Neural cell (in vitro differentiated cells): ENCODE measurements around the gene CCDC63. TPM values are rescaled to one million over a fixed set of nuclear protein-coding genes. Genes with fewer than 3 reads are reported as not detected.

Experiments
- H2AFZ ChIP-seq: fragments of 200-600, 300-800 bp; sonication (generic), shearing (Covaris generic); 2 replicates; pipeline ENCODE4 v1.6.0; 2014; ENCODE audit warnings: low read depth, mild to moderate bottlenecking, antibody characterized with exemption, low read length, moderate library complexity
- H3F3A ChIP-seq: fragments of 200-600 bp; shearing (Covaris generic); 2 replicates; pipeline ENCODE4 v1.6.1; 2016; ENCODE audit warnings: mild to moderate bottlenecking, moderate library complexity, mixed read lengths, antibody characterized with exemption, low read length; ENCODE audit not compliant: insufficient read depth, poor library complexity, severe bottlenecking
- H3K27ac ChIP-seq: fragments of 200-600, 300-800 bp; sonication (generic), shearing (Covaris generic); 2 replicates; pipeline ENCODE4 v1.5.1; 2014; ENCODE audit warnings: mild to moderate bottlenecking, low read length, moderate library complexity
- H3K27me3 ChIP-seq: fragments of 300-800, 200-600 bp; sonication (generic), shearing (Covaris generic); 2 replicates; pipeline ENCODE4 v1.6.0; 2014; ENCODE audit warnings: mild to moderate bottlenecking, low read depth, low read length, moderate library complexity; ENCODE audit not compliant: insufficient read depth
- H3K36me3 ChIP-seq: fragments of 300-800, 200-600 bp; sonication (generic), shearing (Covaris generic); 2 replicates; pipeline ENCODE4 v1.5.1; 2014; ENCODE audit warnings: mild to moderate bottlenecking, antibody characterized with exemption, low read length, moderate library complexity; ENCODE audit not compliant: insufficient read depth
- H3K4me2 ChIP-seq: fragments of 300-800, 200-600 bp; sonication (generic), shearing (Covaris generic); 2 replicates; pipeline ENCODE4 v1.6.0; 2014; ENCODE audit warnings: mild to moderate bottlenecking, low read length
- H3K4me3 ChIP-seq: fragments of 300-800, 200-600 bp; sonication (generic), shearing (Covaris generic); 2 replicates; pipeline ENCODE4 v1.5.1; 2014; ENCODE audit warnings: mild to moderate bottlenecking, low read length, moderate library complexity
- H3K79me2 ChIP-seq: fragments of 200-600 bp; shearing (Covaris generic); replicated peaks from 2 replicates; pipeline ENCODE4 v1.6.0; 2014; ENCODE audit warnings: mild to moderate bottlenecking, low read length, moderate library complexity; ENCODE audit not compliant: insufficient read depth
- H3K9ac ChIP-seq: fragments of 300-800, 200-600 bp; sonication (generic), shearing (Covaris generic); 2 replicates; pipeline ENCODE4 v1.6.1; 2016; ENCODE audit warnings: mild to moderate bottlenecking, low read length, mixed read lengths
- H3K9me2 ChIP-seq: fragments of 200-600 bp; shearing (Covaris generic); 2 replicates; pipeline ENCODE4 v1.6.1; 2016; ENCODE audit warnings: mild to moderate bottlenecking, low read length, mixed read lengths; ENCODE audit not compliant: insufficient read depth
- H3K9me3 ChIP-seq: fragments of 200-600, 300-800 bp; sonication (generic), shearing (Covaris generic); 2 replicates; pipeline ENCODE4 v1.6.1; 2016; ENCODE audit warnings: mild to moderate bottlenecking, mixed run types, low read length, moderate library complexity, mixed read lengths
- H4K20me1 ChIP-seq: fragments of 200-600 bp; shearing (Covaris generic); 2 replicates; pipeline ENCODE4 v1.6.1; 2016; ENCODE audit warnings: mild to moderate bottlenecking, mixed run types; ENCODE audit not compliant: insufficient read depth
- CTCF ChIP-seq: fragments of 450-650 bp; IDR thresholded peaks from 2 replicates; pipeline ENCODE4 v1.5.1; 2014; ENCODE audit warnings: antibody characterized with exemption, mild to moderate bottlenecking, moderate library complexity; ENCODE audit not compliant: poor library complexity, severe bottlenecking
- EP300 ChIP-seq: fragments of 450-650 bp; conservative IDR thresholded peaks from 2 replicates; pipeline ENCODE4 v1.6.1; 2014; ENCODE audit warnings: antibody characterized with exemption, mild to moderate bottlenecking, moderate library complexity; ENCODE audit not compliant: poor library complexity, severe bottlenecking
- EZH2 ChIP-seq: fragments of 200-600, 300-800 bp; shearing (Covaris generic), sonication (generic); IDR thresholded peaks from 2 replicates; pipeline ENCODE4 v1.6.1; 2014; ENCODE audit warnings: antibody characterized with exemption, low read length, borderline replicate concordance, mild to moderate bottlenecking; ENCODE audit not compliant: insufficient read depth, poor library complexity, severe bottlenecking
- MXI1 ChIP-seq: fragments of 450-650 bp; conservative IDR thresholded peaks from 2 replicates; pipeline ENCODE4 v1.6.1; 2014; ENCODE audit warnings: antibody characterized with exemption, mild to moderate bottlenecking; ENCODE audit not compliant: poor library complexity, severe bottlenecking
- POLR2AphosphoS5 ChIP-seq: IDR thresholded peaks from 2 replicates; pipeline ENCODE4 v1.6.1; 2012
- RAD21 ChIP-seq: fragments of 450-650 bp; conservative IDR thresholded peaks from 2 replicates; pipeline ENCODE4 v1.6.1; 2014; ENCODE audit warnings: antibody characterized with exemption, mild to moderate bottlenecking, moderate library complexity
- REST ChIP-seq: IDR thresholded peaks from 2 replicates; pipeline ENCODE4 v1.6.1; 2012; ENCODE audit warnings: borderline replicate concordance
- SMC3 ChIP-seq: fragments of 450-650 bp; conservative IDR thresholded peaks from 2 replicates; pipeline ENCODE4 v1.6.1; 2014; ENCODE audit warnings: antibody characterized with exemption, mild to moderate bottlenecking, moderate library complexity; ENCODE audit not compliant: poor library complexity
- TAF1 ChIP-seq: IDR thresholded peaks from 2 replicates; pipeline ENCODE4 v1.6.1; 2012; ENCODE audit warnings: low read depth
- polyA plus RNA-seq: library from polyadenylated mRNA; depleted of rRNA; stranded (reverse); fragments of >200 nt; gene quantifications from 2 replicates; pipeline ENCODE4 v1.2.3, GENCODE V29; 2014

Gene CCDC63
- polyA plus RNA-seq, 1 donor from 2014 or later, result not detected

- Histone ChIP-seq H2AFZ (no peak overlapping the region), H3K79me2 (no peaks in the 10 kb centered on the region), H3K4me3 (no peak overlapping the region), H4K20me1 (no peaks in the 10 kb centered on the region), H3K4me2 (no peak overlapping the region), H3K27ac (no peak overlapping the region), H3K36me3 (no peaks in the 10 kb centered on the region), H3K27me3 (no peaks in the 10 kb centered on the region), H3K9me2 (no peaks in the 10 kb centered on the region), H3K9me3 (no peaks in the 10 kb centered on the region), H3F3A (no peaks in the 10 kb centered on the region), H3K9ac (no peak overlapping the region)
- TF ChIP-seq TAF1 (no peak), RAD21 (no peak), EZH2 (no peak), EP300 (no peak)
These were observed 33.0 kb upstream of the CCDC63 start for GRCh38 chr12:110813756-110814155.

- Histone ChIP-seq H3F3A (no peaks in the 10 kb centered on the region), H2AFZ (no peak overlapping the region), H3K4me2 (no peak overlapping the region), H3K9me3 (no peaks in the 10 kb centered on the region), H3K4me3 (no peak overlapping the region), H3K9me2 (no peaks in the 10 kb centered on the region), H3K79me2 (no peaks in the 10 kb centered on the region), H4K20me1 (no peaks in the 10 kb centered on the region), H3K27ac (no peak overlapping the region), H3K9ac (no peak overlapping the region), H3K36me3 (no peaks in the 10 kb centered on the region), H3K27me3 (no peaks in the 10 kb centered on the region)
- no peak for TF ChIP-seq REST
- TF ChIP-seq MXI1, result no peak
- TF ChIP-seq EZH2, result no peak
- no peak for TF ChIP-seq EP300
- no peak for TF ChIP-seq TAF1
- no peak for TF ChIP-seq POLR2AphosphoS5
- no peak for TF ChIP-seq RAD21
- TF ChIP-seq CTCF, result no peak
- no peak for TF ChIP-seq SMC3
These were observed 30.5 kb upstream of the CCDC63 start for GRCh38 chr12:110816248-110816647.

GRCh38 chr12:110816779-110817178 lies 30.0 kb upstream of the CCDC63 start:
- Histone ChIP-seq H3K27ac (no peak overlapping the region), H3K79me2 (no peaks in the 10 kb centered on the region), H4K20me1 (no peaks in the 10 kb centered on the region), H2AFZ (no peak overlapping the region), H3K9me3 (no peaks in the 10 kb centered on the region), H3K9ac (no peak overlapping the region), H3F3A (no peaks in the 10 kb centered on the region), H3K9me2 (no peaks in the 10 kb centered on the region), H3K27me3 (no peaks in the 10 kb centered on the region), H3K36me3 (no peaks in the 10 kb centered on the region), H3K4me2 (no peak overlapping the region), H3K4me3 (no peak overlapping the region)
- no peak for TF ChIP-seq MXI1
- TF ChIP-seq SMC3, result no peak
- TF ChIP-seq EZH2, result no peak
- no peak for TF ChIP-seq TAF1
- TF ChIP-seq CTCF, result no peak
- no peak for TF ChIP-seq POLR2AphosphoS5
- TF ChIP-seq EP300, result no peak
- no peak for TF ChIP-seq REST
- TF ChIP-seq RAD21, result no peak
